ENCODE results near the gene DPYSL4. TPM values are rescaled to one million over a fixed set of nuclear protein-coding genes. Genes with fewer than 3 reads are reported as not detected.

DPYSL4 gene
- total RNA-seq, 1 experiment from 2014 or later = 26.3 TPM

DNA sequence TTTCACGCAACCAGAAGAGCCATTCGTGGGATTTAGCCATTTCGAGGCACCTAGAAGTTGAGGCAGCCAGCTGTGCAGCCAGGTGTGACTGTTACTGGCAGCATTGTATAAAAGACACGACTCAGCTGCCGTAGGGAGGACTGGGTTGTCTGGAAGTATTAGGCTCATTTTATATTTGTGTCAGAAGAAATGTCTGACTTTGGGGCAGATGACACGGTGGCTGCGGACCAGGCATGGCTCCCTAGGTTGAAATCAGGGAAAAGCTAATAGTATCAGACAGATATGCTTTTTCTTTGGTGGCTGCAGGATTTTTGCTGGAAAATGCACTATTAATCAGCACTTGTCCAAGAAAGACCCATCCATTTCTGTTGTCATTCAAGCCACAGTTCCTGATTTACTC lies 4.2 kb upstream of the DPYSL4 start:
- Histone ChIP-seq H4K91ac (ENCODE audit: insufficient read length, low read depth, low read length) (no peak overlapping the region), H3K79me1 (ENCODE audit: insufficient read depth, low read depth, low read length, poor library complexity, severe bottlenecking) (no peaks in the 10 kb centered on the region), H2AK5ac (ENCODE audit: insufficient read length, low read length) (no peak overlapping the region), H4K8ac (replicated peaks; ENCODE audit: insufficient read length, low read depth, low read length) (no peak overlapping the region), H3K27ac (ENCODE audit: insufficient read length, low read depth, low read length) (no peak overlapping the region), H3K23ac (ENCODE audit: insufficient read length, low read depth, low read length) (no peak overlapping the region), H3K23me2 (ENCODE audit: insufficient read length, low read depth, low read length, poor library complexity, severe bottlenecking) (peaks cover 13% of the 10 kb centered on the region), H2AFZ (ENCODE audit: low read length) (no peak overlapping the region), H3K27me3 (ENCODE audit: insufficient read depth, low read length) (peaks cover 11% of the 10 kb centered on the region; the same call in 1 of the 2 replicates), H3K4me2 (ENCODE audit: insufficient read depth, insufficient read length, low read length) (no peak overlapping the region), H2BK5ac (ENCODE audit: insufficient read length, low read length) (no peak overlapping the region), H2BK12ac (ENCODE audit: insufficient read length, low read depth, low read length) (no peak overlapping the region), H2BK15ac (ENCODE audit: low read depth, low read length) (no peak overlapping the region), H3K9ac (ENCODE audit: extremely low read depth, insufficient read length, low read length) (no peak overlapping the region), H4K20me1 (ENCODE audit: control insufficient read depth, insufficient read depth, insufficient read length) (peaks cover 1% of the 10 kb centered on the region), H3T11ph (ENCODE audit: low read length) (no peak overlapping the region), H2BK120ac (ENCODE audit: low read depth, low read length, poor library complexity, severe bottlenecking) (no peak overlapping the region), H3K79me2 (ENCODE audit: insufficient read depth, low read length) (no peaks in the 10 kb centered on the region), H3K18ac (ENCODE audit: insufficient read length, low read depth, low read length) (no peak overlapping the region), H4K5ac (ENCODE audit: insufficient read length, low read depth, low read length) (no peak overlapping the region), H3K9me3 (ENCODE audit: control insufficient read depth, low read depth, low read length) (no peaks in the 10 kb centered on the region), H2BK20ac (ENCODE audit: low read depth, low read length, poor library complexity, severe bottlenecking) (no peak overlapping the region), H3K4ac (ENCODE audit: low read depth, low read length) (no peak overlapping the region), H3K56ac (ENCODE audit: insufficient read length, low read depth, low read length) (no peak overlapping the region), H3K4me1 (ENCODE audit: insufficient read depth, low read length) (no peaks in the 10 kb centered on the region), H3K14ac (ENCODE audit: insufficient read depth, low read length) (no peak overlapping the region)
- TF ChIP-seq, protein P1, sequence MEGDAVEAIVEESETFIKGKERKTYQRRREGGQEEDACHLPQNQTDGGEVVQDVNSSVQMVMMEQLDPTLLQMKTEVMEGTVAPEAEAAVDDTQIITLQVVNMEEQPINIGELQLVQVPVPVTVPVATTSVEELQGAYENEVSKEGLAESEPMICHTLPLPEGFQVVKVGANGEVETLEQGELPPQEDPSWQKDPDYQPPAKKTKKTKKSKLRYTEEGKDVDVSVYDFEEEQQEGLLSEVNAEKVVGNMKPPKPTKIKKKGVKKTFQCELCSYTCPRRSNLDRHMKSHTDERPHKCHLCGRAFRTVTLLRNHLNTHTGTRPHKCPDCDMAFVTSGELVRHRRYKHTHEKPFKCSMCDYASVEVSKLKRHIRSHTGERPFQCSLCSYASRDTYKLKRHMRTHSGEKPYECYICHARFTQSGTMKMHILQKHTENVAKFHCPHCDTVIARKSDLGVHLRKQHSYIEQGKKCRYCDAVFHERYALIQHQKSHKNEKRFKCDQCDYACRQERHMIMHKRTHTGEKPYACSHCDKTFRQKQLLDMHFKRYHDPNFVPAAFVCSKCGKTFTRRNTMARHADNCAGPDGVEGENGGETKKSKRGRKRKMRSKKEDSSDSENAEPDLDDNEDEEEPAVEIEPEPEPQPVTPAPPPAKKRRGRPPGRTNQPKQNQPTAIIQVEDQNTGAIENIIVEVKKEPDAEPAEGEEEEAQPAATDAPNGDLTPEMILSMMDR (conservative IDR thresholded peaks at IDR 0.05) = no peak
- Mint-ChIP-seq H3K9me3 (peaks cover 0 to 4% of the 10 kb centered on the region in 2 experiments; a peak in 1 of 5 replicates), H3K4me3 (no peak overlapping the region), H3K27me3 (ENCODE audit: low read depth) (peaks cover 72% of the 10 kb centered on the region), H3K4me1 (peaks cover 0 to 3% of the 10 kb centered on the region in 2 experiments; a peak in 1 of 4 replicates), H3K36me3 (ENCODE audit: insufficient read depth in 1 of 3, low read depth in 3 of 3) (no peaks in the 10 kb centered on the region; a peak in 1 of 7 replicates), H3K27ac (no peak overlapping the region)
- WGBS (ENCODE audit: extremely low coverage, insufficient read length, low lambda C conversion rate) = no CpG with 5 or more reads among the region's 7 CpGs
- no peak for DNase-seq

Data from H9 (cell line).